Prostate gland (tissue), 2 donors: Measurements from ENCODE around the gene FKBP6. TPM values are rescaled to one million over a fixed set of nuclear protein-coding genes. Genes with fewer than 3 reads are reported as not detected.

Experiments
- DNase-seq: peaks from one replicate; pipeline ENCODE4 v3.0.0-alpha.2; 2019; ENCODE audit warnings: low spot score
- H3K27ac ChIP-seq, 2 donors: fragments of 200-600 bp; sonication (generic); 2 replicates each; pipeline ENCODE4 v1.5.1; 2017 to 2019
- H3K27me3 ChIP-seq: fragments of 200-600 bp; sonication (generic); replicated peaks from 2 replicates; pipeline ENCODE4 v1.5.1; 2019; ENCODE audit not compliant: insufficient read depth
- H3K36me3 ChIP-seq, 2 donors: fragments of 200-600 bp; sonication (generic); 1 replicate in 1 of 2; 2 replicates in 1 of 2; pipeline versions ENCODE4 v1.5.1 to v1.8.1; 2017 to 2019
- H3K4me1 ChIP-seq: fragments of 200-600 bp; sonication (generic); replicated peaks from 2 replicates; pipeline ENCODE4 v1.5.1; 2019
- H3K4me3 ChIP-seq, 2 donors: fragments of 200-600 bp; sonication (generic); 2 replicates each; pipeline ENCODE4 v1.5.1; 2017 to 2019
- H3K9me3 ChIP-seq: fragments of 200-600 bp; sonication (generic); 2 replicates; pipeline ENCODE4 v1.5.1; 2017
- CTCF ChIP-seq, 4 experiments: fragments of 200-600 bp in 2 of 4; fragments of 450-650 bp in 2 of 4; sonication (generic) in 2 of 4; IDR thresholded peaks; 1 replicate in 3 of 4; 2 replicates in 1 of 4; pipeline ENCODE4 v1.5.1; 2016 to 2019; ENCODE audit warnings: antibody characterized with exemption in 4 of 4, mild to moderate bottlenecking in 2 of 4, moderate library complexity in 2 of 4
- POLR2A ChIP-seq: fragments of 450-650 bp; IDR thresholded peaks from one replicate; pipeline ENCODE4 v1.6.1; 2016; ENCODE audit warnings: antibody characterized with exemption, mild to moderate bottlenecking
- POLR2AphosphoS5 ChIP-seq: sonication (generic); formaldehyde crosslinking; IDR thresholded peaks from one replicate; pipeline ENCODE4 v1.6.1; 2017; ENCODE audit warnings: antibody characterized with exemption
- WGBS: methylation state at CpG from one replicate; pipeline ENCODE4 v1.1.5; 2018; 5-methylcytosine and 5-hydroxymethylcytosine counted together
- intact Hi-C: fragments of 100-400 bp; cut with DNase I; formaldehyde crosslinking; loops from one replicate; pipeline ENCODE4 v1.14.2; 2022
- total RNA-seq, 2 donors: library from RNA; depleted of rRNA; stranded (reverse); fragments of >200 nt; gene quantifications; one replicate each; pipeline ENCODE4 v1.1.0, GENCODE V29; 2016

Gene FKBP6
- total RNA-seq, 2 donors from 2014 or later = 16.5 TPM; not detected in 1

GRCh38 chr7:73363225-73364005, 35.5 kb downstream of the FKBP6 start:
- TF ChIP-seq POLR2A = no peak
- TF ChIP-seq CTCF (IDR thresholded peaks at IDR 0.05) = no peak
- TF ChIP-seq POLR2AphosphoS5 = no peak
- H3K4me1 ChIP-seq = peaks cover 3% of the 10 kb centered on the region
- no peak overlapping the region for H3K4me3 ChIP-seq
- no peaks in the 10 kb centered on the region for H3K27me3 ChIP-seq
- no peaks in the 10 kb centered on the region for H3K36me3 ChIP-seq
- no peak for DNase-seq
- H3K9me3 ChIP-seq = no peaks in the 10 kb centered on the region
- 89% methylated on average over 28 of the region's 28 CpGs for WGBS
- intact Hi-C loops = no loop called here
- H3K27ac ChIP-seq = no peak overlapping the region

GRCh38 chr7:73364006-73364728, 36.2 kb downstream of the FKBP6 start:
- Histone ChIP-seq H3K36me3 (no peaks in the 10 kb centered on the region), H3K27ac (no peak overlapping the region), H3K27me3 (no peaks in the 10 kb centered on the region), H3K9me3 (no peaks in the 10 kb centered on the region), H3K4me3 (no peak overlapping the region), H3K4me1 (no peaks in the 10 kb centered on the region)
- TF ChIP-seq POLR2AphosphoS5 (no peak), CTCF (IDR thresholded peaks at IDR 0.05) (no peak), POLR2A (no peak)
- intact Hi-C loops = no loop called here
- WGBS = 67% methylated on average over 25 of the region's 25 CpGs
- no peak for DNase-seq

- no peak for DNase-seq
- Histone ChIP-seq H3K27ac (no peak overlapping the region), H3K36me3 (no peaks in the 10 kb centered on the region), H3K9me3 (no peaks in the 10 kb centered on the region), H3K4me1 (no peaks in the 10 kb centered on the region), H3K27me3 (no peaks in the 10 kb centered on the region), H3K4me3 (no peak overlapping the region)
- WGBS = 99% methylated on average over 11 of the region's 11 CpGs
- intact Hi-C loops = no loop called here
- TF ChIP-seq CTCF (IDR thresholded peaks at IDR 0.05) = no peak
- no peak for TF ChIP-seq POLR2A
- TF ChIP-seq POLR2AphosphoS5 = no peak
Observed at GRCh38 chr7:73366127-73366526, 38.2 kb downstream of the FKBP6 start.

- Histone ChIP-seq H3K27me3 (no peaks in the 10 kb centered on the region), H3K4me3 (no peak overlapping the region), H3K4me1 (no peaks in the 10 kb centered on the region), H3K36me3 (no peaks in the 10 kb centered on the region), H3K27ac (no peak overlapping the region), H3K9me3 (no peaks in the 10 kb centered on the region)
- 84% methylated on average over 12 of the region's 12 CpGs for WGBS
- DNase-seq = no peak
- TF ChIP-seq POLR2AphosphoS5 (no peak), CTCF (IDR thresholded peaks at IDR 0.05) (no peak), POLR2A (no peak)
- intact Hi-C loops = no loop called here
Observed at GRCh38 chr7:73366990-73367389, 39.0 kb downstream of the FKBP6 start.

- Histone ChIP-seq H3K9me3 (no peaks in the 10 kb centered on the region), H3K36me3 (no peaks in the 10 kb centered on the region), H3K27me3 (no peaks in the 10 kb centered on the region), H3K4me3 (no peak overlapping the region), H3K27ac (no peak overlapping the region), H3K4me1 (no peaks in the 10 kb centered on the region)
- intact Hi-C loops = no loop called here
- TF ChIP-seq CTCF (IDR thresholded peaks at IDR 0.05) (no peak), POLR2A (no peak), POLR2AphosphoS5 (no peak)
- 84% methylated on average over 11 of the region's 11 CpGs for WGBS
- no peak for DNase-seq
Observed at GRCh38 chr7:73369009-73369408, 41.0 kb downstream of the FKBP6 start.
